HG03196 (cell line): Measurements from ENCODE around the gene RAB6D.
"Not testable (repeated sequence)": the region's sequence is repeated elsewhere in the genome, so short reads cannot be mapped to it uniquely, and the experiment has no call there.

Experiments
- ATAC-seq: cut with Tn5 transposase; IDR thresholded peaks from one replicate; pipeline ENCODE4 v1.9.1; 2021; ENCODE audit not compliant: unreplicated experiment

RAB6D gene

DNA sequence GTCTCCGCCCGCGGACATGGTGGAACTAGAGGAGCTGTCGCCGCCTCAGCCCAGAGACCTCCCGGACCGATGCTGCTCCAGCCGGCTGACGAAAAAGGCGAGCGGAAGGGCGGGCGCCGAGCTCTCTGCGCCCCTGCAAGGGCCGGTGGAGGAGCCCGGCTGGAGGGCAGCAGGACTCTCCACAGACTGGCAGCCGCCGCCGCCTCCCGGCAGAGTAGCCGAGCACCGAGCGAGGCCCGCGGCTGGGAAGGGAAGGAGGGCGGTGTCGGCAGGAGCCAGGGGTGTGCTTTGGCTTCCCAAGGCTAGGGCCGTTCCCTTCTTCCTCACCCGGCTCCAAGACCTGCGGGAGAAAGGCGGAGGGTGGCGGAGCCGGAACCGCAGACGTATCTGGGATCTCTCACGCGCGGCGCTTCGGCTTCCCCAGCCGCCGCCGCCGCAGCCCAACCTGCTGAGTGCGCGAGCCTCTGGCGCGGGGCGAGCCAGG, at the start of gene RAB6D:
TSS of gene RAB6D (minus strand) at position 466 of the 484 bp plus-strand sequence. CDS start at position 18, 448 bp downstream.
- not testable (repeated sequence) for ATAC-seq

DNA sequence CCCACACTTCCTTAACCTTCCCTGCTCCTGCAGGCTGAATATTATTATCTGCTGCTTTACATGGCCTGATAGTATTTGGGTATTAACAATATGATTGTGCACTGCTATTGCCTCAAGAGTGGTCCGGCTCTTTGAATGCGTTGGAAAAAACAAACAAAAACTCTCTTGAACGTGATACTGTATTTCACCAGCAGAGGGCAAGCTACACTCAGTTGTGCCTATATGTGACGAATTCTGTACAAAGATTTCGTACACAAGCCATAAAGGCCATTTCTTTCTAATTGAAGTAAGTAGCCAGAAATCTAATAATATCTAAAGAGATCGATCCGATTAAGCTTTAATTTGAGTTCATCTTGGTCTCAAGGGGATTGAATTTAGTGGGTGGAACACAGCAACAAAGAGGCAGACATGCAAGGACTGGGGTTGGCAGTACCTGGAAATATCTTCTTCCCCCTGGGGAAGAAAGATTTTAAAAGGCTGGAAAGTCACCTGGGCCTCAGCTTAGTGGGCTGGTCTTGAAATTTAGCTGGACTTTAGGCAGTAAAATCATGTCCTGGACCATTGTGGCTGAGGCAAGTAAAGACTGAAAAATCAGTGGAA, 49.3 kb upstream of the RAB6D start:
- ATAC-seq: peak; percentile 49

DNA sequence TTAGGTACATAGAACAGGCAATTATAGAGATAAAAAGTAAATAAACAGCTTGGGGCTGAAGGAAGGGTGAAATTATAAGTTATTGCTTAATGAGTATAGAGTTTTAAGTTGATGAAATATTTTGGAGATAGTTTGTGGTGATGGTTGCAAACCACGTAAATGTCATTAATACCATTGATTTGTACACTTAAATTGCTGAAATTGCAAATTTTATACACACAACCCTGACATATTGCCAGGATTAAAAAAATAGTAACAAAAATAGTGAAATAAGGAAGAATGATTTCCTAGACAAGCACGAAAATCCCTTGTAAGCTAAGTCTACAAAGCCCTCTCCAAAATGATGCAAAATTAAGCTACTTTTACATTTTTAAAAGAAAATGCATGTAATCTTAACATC, 46.2 kb upstream of the RAB6D start:
- ATAC-seq: no peak

DNA sequence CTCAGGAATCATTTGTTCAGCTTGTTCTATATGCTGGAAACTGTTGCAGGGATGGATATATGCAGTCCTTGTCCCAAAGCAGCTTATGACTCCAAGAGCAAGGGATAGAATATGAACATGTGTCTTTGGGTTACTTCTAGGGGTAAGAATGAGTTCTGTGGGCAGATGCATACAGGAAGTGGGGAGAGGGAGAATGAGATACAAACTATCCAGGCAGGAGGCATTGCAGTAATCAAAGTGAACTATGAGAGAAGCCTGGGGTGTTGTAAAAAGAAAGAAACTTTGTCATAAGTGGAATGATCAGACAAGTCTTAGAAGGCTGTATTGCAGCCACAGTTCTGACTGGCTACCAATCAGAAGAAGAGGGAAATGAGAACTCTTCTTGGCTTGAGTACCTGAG, 44.8 kb upstream of the RAB6D start:
- ATAC-seq: no peak

DNA sequence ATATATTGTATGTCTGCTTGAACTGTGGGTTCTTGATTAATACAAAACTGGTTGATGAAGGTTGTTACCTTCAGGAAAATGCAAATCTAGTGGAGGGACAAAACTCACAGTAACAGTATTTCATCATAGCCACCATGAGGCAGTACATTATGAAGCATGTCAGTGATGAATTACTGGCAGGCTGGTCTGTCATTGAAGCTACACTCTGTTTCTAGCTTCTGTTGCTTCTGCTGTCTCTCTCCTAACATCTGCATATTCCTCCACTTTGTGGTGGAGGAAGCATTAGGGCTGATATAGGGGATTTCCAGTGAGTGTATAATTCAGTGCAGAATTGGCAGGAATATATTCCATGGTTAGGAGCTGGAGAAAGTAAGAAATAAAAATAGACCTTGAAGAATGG, 44.2 kb upstream of the RAB6D start:
- ATAC-seq: no peak

DNA sequence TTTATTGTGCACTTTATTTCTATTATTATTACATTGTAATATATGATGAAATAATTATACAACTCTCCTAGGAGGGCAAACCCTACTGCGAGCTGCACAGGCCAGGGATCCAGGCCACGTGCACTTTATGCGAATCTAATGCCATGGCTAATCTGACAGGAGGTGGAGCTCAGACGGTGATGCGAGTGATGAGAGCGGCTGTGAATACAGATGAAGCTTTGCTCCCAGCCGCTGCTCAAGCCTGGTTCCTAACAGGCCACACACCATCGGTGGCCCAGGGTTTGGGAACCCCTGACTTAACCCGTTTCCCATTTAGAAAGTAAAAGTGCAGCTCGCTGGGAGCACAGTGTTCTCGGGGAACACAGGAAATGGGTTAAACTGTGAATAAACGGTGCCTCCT, 40.8 kb upstream of the RAB6D start:
- ATAC-seq: no peak

DNA sequence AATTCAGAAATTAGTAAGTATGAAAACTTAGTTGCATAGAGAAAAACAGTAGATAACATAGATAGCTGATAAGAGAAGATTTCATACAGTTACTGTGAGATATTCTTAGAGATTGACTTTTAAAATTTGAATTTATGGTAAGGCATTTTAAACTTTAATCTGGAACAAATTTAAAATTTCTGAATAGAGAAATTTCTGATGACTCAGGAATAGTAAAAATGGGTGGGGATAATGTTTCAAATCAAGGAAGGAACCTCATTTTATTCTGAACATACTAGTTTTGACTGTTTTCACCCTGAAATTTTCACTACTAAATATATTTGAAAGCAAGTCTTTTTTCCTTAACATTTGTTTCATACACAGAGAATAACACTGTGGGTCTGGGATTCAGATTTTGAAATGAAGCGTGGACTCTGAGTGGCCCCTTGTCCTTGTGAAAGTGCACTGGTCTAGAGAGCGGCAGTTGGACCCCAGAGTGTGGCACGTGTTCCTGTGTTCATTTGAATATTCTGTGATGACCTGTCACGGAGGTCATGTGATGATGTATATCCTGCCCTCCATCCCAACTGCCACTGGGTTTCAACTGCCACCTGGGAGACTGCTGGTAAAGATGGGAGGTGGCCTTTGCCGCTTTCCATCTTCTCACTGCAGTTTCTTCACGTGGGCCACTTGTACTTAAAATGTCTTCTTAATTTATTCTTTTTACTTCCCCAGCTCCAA, 38.5 kb upstream of the RAB6D start:
- no peak for ATAC-seq

DNA sequence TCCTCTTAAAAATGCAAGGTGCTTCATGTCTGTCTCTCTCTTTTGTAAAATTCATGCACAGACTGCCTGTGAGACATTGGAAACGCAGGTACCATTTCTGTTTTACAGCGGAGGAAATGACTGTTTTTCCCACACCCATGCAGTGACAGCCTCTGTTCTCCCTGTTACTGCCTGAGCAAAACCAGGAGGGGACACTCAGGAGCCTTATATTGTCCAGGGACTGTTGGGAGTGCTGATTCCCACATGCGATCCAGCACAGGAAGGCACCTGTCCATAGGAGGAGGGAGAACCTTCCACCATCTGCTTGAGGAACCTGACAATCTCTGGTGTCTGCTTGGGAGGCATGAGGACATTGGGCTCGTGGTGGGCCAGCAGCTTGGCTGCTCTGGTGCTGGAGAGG, 36.9 kb upstream of the RAB6D start:
- ATAC-seq: no peak

DNA sequence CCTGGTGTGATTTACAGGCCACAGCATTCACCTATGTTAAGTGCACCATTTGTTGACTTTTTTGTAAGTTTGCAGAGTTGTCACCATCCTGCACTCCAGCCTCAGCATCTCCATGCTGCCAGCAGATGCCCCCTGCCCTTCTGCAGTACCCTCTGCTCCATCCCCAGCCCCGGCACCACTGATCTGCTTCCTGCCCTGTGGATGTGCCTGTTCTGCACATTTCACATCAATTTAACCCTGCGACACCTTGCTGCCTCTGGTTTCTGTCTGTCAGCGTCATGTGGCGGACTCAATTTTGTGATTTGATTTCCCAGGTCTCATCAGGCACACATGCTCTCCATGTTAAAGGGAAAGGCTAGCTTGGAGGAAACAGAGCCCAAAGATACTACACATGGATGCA, 36.5 kb upstream of the RAB6D start:
- ATAC-seq: not testable (repeated sequence)

DNA sequence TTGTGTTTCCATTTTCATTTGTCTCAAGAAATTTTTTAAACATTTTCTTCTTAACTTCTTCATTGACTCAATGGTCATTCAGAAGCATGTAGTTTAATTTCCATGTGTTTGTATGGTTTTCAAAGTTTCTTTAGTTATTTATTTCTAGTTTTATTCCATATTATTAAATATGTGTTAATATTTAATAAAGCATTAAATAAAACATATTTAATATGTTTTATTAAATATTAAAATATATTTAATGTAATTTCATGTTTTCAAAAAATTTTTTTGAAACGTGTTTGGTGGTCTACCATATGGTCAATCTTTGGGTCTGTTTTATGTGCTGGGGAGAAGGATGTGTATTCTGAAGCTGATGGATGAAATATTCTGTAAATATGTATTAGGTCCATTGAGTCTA, 32.2 kb upstream of the RAB6D start:
- not testable (repeated sequence) for ATAC-seq

DNA sequence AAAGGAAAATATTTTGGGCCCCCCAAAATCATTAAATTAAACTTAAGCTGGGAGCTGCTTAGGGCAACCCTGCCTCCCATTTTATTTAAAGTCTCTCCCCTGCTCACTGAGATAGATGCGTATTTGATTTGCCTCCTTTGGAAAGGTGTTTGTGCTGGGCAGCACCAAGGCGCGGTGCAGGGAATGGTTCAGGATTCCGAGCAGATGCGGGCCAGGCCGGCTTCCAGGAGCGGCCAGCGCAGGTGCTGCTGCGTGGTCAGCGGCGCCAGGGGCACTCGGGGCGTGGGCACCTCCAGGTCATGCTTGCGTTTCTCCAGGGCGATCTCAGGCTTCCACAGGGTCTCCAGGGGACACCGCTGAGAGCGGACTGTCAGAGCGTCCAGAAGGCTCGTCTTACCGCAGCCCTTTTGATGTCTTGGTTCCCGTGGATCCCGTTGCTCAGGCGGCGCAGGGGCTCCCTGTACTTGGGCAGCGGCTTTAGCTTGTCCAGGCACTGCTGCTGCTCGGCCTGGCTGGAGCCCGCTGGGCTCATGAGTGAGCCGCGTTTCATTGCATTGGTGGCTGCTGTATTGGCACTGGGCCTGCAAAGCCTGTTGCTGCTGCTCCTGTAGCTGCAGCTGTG, 31.2 kb upstream of the RAB6D start:
- not testable (repeated sequence) for ATAC-seq

DNA sequence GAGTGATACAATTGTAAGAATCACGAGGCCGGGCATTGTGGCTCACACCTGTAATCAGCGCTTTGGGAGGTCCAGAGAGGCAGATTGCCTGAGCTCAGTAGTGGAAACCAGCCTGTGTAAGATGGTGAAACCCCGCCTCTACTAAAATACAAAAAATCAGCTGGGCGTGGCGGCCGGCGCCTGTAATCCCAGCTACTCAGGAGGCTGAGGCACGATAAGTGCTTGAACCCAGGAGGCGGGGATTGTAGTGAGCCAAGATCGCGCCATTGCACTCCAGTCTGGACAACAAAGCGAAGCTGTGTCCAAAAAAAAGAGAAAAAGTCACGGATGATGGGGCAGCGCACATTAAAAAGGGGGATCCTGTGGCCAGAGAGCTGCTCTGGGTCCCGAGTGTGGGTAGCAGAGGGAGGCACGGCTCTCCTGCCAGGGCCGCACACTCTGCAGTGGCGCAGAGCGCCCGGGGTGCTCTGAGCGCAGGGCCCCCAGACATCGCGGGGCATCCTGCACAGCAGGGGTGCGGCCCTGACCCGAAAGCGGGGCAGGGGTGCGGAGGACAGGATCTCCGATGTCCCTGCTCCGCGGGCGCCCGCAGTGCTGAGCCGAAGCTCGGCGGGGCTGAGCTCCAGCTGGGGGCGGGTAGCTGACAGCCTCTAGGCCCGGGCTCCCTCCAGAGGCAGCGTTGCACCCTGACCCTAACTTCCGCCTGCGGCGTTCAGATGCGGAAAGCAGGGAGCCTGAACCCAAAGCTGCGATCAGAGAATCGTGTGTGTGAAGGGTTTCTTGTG, 30.4 kb upstream of the RAB6D start:
- no peak for ATAC-seq

DNA sequence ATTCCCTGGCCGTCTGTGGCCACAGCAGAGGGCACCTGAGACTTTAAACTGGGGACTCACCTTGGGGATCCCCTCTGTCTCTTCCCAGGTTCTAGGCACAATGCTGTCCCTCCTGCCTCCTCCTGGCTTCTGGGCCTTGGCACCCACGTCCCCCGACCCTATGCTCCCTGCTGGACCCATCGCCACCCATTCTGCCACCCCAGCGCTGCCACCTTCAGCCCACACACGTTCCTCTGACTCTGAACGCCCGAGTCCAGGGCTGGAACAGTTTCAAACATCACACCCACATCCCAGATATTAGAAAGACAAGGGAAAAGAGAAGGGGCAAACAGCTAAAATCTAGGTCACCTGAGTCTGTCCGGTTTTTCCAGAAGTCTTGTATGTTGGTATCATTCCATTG, 28.0 kb upstream of the RAB6D start:
- not testable (repeated sequence) for ATAC-seq

DNA sequence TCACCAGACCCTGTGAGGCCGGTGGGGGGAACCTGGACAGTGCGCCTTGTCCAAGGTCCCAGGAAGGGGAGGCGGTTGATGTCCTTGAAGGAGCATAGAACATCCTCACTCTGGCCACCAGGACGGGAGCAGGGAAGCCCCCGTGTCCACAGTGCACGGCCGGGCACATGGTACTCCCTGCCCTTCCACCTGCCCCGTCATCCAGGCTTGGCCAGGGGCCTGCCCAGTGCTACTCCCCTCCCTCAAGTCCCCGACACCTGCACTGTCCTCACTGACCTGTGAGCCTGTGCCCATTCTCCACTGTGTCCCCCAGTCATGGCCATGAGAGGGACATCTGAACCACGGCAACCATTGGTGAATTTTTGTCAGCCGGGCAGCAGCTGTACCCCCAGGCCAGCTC, 27.5 kb upstream of the RAB6D start:
- ATAC-seq: not testable (repeated sequence)

DNA sequence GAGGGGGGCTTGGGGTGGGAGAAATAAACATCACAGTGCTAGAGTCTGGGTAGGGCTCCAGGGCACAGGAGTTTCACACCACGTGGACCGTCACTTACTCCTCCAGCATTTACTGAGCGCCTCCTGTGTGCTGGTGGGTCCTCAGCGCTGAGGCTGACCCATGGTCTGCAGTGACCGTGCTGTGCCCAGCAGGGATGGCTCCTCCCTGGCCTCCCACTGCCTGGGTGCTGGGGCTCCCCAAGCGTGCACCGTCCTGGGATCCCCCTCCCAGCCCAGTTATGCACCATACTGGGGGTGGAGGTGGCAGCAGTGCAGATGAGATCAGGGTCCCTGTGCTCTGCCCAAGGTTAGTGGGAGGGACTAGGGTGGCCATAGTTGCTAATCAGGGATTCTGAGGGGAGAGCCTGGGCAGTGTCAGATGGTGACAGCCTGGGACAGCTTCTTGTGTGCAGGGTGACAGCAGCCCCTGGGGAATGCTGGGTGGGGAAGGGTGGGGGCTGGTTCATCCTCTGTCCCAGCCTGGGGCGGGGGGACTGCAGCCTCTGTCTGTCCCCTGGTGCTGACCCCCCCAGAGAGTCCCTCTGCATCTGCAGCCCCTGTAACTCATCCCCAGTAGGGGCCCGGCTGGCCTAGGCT, 26.6 kb upstream of the RAB6D start:
- not testable (repeated sequence) for ATAC-seq

DNA sequence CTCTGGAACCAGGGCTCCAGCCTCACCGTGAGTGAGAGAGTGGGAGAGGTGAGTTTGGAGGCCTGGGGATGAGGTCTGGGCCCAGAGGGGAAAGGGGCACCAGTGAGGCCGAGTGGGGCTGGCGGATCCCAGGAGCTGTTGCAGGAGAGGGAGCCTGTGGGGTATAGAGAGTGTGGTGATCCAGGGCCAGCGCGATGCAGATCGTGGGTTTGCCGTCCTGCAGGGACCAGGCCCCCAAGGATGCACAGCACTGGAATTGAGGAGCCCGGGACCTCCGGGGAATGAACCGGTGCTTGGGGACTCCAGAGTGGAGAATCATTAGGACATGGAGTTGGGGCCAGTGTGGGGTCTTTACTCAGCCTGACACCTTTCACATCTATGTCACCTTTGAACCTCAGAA, 25.7 kb upstream of the RAB6D start:
- no peak for ATAC-seq

DNA sequence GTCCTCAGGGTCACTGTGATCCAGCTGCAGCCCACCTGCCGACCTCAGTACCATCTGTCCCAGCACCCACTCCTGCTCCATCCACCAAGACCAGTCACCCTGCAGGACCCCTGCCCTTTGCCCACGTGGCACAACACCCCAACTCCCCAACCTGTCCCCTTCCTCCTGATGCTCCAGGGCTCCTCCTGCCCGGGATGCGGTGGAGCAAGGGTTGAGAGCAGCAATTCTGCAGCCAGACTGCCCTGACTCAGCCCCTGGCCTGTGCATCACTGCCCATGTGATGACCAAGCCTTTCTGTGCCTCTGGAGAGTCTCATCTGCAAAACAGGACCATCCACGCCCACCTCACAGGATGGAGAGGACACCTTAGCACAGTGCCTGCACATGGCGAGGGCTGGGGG, 24.9 kb upstream of the RAB6D start:
- ATAC-seq: not testable (repeated sequence)

DNA sequence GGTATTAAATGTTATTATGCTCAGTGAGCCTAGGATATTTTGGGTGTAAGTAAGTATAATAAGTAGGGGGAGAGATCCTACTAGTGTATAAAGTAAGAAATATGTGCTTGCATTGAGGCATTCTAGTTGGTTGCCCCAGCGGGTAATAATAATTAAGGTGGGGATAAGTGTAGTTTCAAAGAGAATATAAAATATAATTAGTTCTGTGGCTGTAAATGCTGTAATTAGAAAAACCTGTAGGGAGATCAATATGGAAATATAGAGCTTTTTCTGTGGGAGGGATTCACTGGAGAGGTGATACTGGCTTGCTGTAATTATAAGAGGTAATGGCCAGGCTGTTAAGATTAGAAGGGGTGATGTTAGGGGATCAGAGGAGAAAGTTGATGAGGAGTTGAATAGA, 9.1 kb upstream of the RAB6D start:
- not testable (repeated sequence) for ATAC-seq

DNA sequence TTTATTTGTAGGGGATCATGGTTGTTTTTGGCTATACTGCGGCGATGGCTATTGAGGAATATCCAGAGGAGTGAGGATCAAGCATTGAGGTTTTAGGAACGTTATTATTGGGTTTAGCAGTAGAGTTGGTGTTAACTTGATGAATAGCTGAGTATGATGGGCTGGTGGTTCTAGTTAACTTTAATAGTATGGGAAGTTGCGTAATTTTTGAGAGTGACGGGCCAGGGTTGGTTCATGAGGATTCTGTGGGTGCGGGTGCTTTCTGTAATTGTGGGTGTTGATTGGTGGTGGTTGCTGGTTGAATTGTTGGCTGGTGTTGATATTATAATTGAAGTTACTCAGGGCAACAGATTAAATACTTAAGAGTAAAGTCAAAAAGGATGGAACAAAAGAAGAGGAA, 6.0 kb upstream of the RAB6D start:
- ATAC-seq: no peak

DNA sequence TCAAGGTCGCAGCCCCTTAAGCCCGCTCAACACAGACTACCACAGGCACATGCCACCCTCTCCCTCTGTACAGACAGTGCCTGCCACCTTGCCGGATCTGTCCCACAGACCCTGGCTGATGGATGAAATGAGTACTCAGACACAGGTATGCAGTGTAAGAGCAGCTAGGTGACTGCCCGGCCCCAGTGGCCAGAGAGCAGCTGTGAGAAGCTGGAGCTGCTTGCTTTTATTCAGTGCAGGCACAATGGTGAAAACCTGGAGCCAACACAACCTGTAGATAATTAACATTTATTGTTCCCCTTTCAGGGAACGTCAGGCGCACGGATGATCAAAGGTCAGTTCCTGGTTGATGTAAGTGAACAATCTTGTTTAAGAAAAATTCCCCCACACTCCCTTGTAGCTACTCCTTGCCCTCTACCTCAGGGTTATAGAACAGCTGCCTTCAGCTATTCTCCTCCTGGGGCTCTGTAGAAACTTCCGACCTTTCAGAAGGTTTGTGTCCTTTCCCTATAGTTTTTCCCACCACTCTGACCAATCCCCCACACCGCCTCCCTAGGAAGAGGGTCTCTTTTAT, 4.6 kb upstream of the RAB6D start:
- ATAC-seq: not testable (repeated sequence)

DNA sequence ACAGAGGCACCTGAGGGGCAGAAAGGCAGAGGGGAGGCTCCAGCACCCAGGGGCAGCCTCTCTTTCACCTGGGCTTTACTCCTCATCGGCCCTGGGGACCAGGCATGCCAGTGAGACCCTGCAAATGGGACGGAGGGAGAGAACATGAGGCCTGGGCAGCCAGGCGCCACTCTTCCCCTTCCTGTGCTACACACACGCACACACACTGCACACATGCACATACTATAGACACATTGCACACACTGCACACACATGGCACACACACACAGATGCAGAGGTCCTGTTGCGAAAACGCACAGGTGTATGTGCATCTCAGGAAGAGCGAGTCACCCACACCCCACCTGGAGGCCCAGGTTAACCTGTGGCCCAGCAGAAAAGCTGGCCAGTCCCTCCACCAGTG, 3.4 kb upstream of the RAB6D start:
- no peak for ATAC-seq
